Osteoblast (primary cell): ENCODE measurements around the gene SCARF1. TPM values are rescaled to one million over a fixed set of nuclear protein-coding genes. Genes with fewer than 3 reads are reported as not detected.

Experiments used
- DNase-seq: peaks from one replicate; pipeline ENCODE4 v3.0.0; 2011; ENCODE audit warnings: low spot score, mixed read lengths; ENCODE audit not compliant: insufficient read length; ENCODE audit errors: missing footprints
- H2AFZ ChIP-seq: 2 replicates; pipeline ENCODE4 v1.6.0; 2011; ENCODE audit warnings: mild to moderate bottlenecking, low read length
- H3K27ac ChIP-seq: 2 replicates; pipeline ENCODE4 v1.5.1; 2011; ENCODE audit warnings: mild to moderate bottlenecking, low read depth, low read length, moderate library complexity
- H3K27me3 ChIP-seq: 2 replicates; pipeline ENCODE4 v1.6.0; 2012; ENCODE audit warnings: mild to moderate bottlenecking, control low read depth, inconsistent platforms, low read length, moderate library complexity; ENCODE audit not compliant: insufficient read depth
- H3K36me3 ChIP-seq: 2 replicates; pipeline ENCODE4 v1.5.1; 2011; ENCODE audit warnings: mild to moderate bottlenecking, low read length, control low read depth, moderate library complexity; ENCODE audit not compliant: insufficient read depth
- H3K4me1 ChIP-seq: 2 replicates; pipeline ENCODE4 v1.5.1; 2011; ENCODE audit warnings: mild to moderate bottlenecking, low read length, control low read depth, moderate library complexity; ENCODE audit not compliant: insufficient read depth
- H3K4me2 ChIP-seq: 2 replicates; pipeline ENCODE4 v1.6.0; 2011; ENCODE audit warnings: mild to moderate bottlenecking, low read length; ENCODE audit not compliant: insufficient read depth
- H3K4me3 ChIP-seq: fragments of 200-600 bp; sonication (generic); 3 replicates; pipeline ENCODE4 v1.5.1; 2012; ENCODE audit warnings: mild to moderate bottlenecking, low read length, inconsistent platforms; ENCODE audit not compliant: insufficient read depth
- H3K79me2 ChIP-seq: 2 replicates; pipeline ENCODE4 v1.6.0; 2012; ENCODE audit warnings: mild to moderate bottlenecking, low read length, control low read depth, inconsistent platforms; ENCODE audit not compliant: insufficient read depth
- H3K9me3 ChIP-seq: 2 replicates; pipeline ENCODE4 v1.5.1; 2011; ENCODE audit warnings: low read depth, low read length, control low read depth
- H4K20me1 ChIP-seq: 2 replicates; pipeline ENCODE4 v1.6.0; 2012; ENCODE audit warnings: mild to moderate bottlenecking, low read length, control low read depth; ENCODE audit not compliant: insufficient read depth
- total RNA-seq: library from RNA; depleted of rRNA; stranded (reverse); fragments of >200 nt; gene quantifications from 2 replicates; pipeline ENCODE4 v1.2.3, GENCODE V29; 2012
- TF ChIP-seq, protein P1 (sequence below): IDR thresholded peaks from 2 replicates; pipeline ENCODE4 v1.5.1; 2011; ENCODE audit warnings: mild to moderate bottlenecking, low read depth, low read length, moderate library complexity; ENCODE audit errors: extremely low read depth

SCARF1 gene
- total RNA-seq, 1 donor = 1.4 TPM

DNA sequence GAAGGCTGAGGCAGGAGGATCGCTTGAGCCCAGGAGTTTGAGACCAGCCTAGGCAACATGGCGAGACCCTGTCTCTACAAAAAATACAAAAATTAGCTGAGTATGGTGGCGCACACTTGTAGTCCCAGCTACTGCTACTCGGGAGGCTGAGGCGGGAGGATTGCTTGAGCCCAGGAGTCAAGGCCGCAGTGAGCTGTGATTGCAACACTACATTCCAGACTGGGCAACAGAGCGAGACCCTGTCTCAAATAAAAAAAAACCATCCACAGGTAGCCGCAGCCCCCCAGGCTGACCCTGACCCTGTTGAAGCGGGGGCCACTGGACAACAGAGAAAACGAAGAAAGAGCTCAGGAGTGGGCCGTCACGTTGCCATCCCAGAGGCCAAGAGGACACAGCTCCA lies 20.9 kb downstream of the SCARF1 start:
- Histone ChIP-seq H3K9me3 (no peaks in the 10 kb centered on the region), H3K4me2 (no peak overlapping the region), H3K79me2 (peaks cover 3% of the 10 kb centered on the region), H3K27ac (no peak overlapping the region), H3K4me3 (no peak overlapping the region), H3K4me1 (peaks cover 13% of the 10 kb centered on the region), H2AFZ (no peak overlapping the region), H4K20me1 (peaks cover 26% of the 10 kb centered on the region), H3K27me3 (no peaks in the 10 kb centered on the region), H3K36me3 (peaks cover 6% of the 10 kb centered on the region)
- TF ChIP-seq, protein P1, sequence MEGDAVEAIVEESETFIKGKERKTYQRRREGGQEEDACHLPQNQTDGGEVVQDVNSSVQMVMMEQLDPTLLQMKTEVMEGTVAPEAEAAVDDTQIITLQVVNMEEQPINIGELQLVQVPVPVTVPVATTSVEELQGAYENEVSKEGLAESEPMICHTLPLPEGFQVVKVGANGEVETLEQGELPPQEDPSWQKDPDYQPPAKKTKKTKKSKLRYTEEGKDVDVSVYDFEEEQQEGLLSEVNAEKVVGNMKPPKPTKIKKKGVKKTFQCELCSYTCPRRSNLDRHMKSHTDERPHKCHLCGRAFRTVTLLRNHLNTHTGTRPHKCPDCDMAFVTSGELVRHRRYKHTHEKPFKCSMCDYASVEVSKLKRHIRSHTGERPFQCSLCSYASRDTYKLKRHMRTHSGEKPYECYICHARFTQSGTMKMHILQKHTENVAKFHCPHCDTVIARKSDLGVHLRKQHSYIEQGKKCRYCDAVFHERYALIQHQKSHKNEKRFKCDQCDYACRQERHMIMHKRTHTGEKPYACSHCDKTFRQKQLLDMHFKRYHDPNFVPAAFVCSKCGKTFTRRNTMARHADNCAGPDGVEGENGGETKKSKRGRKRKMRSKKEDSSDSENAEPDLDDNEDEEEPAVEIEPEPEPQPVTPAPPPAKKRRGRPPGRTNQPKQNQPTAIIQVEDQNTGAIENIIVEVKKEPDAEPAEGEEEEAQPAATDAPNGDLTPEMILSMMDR = no peak
- no peak for DNase-seq

DNA sequence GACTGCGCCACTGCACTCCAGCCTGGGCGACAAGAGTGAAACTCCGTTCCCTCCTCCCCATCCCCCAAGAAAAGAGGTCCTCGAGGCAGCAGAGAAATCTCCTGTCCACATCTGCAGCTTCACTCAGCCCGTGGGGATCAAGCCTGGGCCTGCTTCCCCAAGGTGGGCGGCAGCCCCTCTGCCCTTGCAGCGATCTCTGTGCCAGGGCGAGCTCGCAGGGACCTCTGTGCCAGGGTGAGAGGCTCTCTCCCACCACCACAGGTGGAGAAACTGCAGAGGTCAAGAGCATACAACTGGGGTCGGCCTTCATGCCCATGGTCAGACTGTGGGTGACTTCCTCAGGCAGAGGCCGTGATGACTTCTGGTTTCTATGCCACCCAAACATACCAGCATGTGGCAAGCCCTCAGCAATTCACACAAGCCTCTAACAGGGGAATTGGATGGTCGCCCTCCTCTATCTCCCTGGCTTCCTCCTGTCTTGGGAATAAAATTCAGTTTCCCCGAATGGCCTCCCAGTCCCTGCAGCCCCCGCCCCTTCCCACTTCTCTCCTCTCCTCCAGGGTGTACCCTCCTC lies 22.4 kb downstream of the SCARF1 start:
- no peaks in the 10 kb centered on the region for H3K9me3 ChIP-seq
- peak; percentile 71 for DNase-seq
- TF ChIP-seq, protein P1 = no peak

DNA sequence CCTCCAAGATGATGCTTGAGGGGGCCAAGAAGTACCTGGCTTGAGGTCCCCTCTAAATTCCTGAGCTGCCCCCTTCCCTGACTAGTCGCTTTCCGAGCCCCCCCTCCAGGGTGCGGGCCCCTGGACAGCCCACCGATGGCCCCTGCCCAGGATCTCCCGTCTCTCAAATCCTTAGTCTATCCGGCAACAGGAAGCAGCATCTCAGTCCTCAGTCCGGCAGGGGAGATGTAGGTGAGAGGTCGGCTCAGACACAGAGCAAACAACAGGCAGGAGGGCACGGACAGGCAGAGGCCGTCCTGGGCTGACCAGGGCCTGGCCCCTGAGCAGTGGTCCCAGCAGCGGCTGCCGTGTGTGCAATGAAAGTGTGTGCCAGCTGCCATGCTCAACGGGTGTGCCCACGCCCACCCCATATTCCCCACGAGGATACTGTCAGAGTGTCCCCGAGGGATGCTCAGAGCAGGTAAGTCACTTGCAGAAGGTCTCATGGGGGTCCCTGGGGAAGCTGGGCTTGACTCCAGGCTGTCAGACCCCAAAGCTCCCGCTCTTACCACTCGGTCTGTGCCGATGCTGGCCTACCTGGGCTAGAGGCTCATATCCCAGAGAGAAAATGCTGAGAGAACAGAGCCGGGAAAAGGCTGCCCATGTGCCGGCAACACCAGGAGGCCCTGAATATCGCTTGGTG lies 24.1 kb downstream of the SCARF1 start:
- TF ChIP-seq, protein P1 = no peak
- no peak overlapping the region for H2AFZ ChIP-seq
- peaks cover 15% of the 10 kb centered on the region for H3K36me3 ChIP-seq

More for the DNA sequence above, 22.4 kb downstream of the SCARF1 start:
- peaks cover 9% of the 10 kb centered on the region for H3K4me1 ChIP-seq
- H2AFZ ChIP-seq = no peak overlapping the region
- peaks cover 29% of the 10 kb centered on the region for H4K20me1 ChIP-seq
- no peak overlapping the region for H3K4me3 ChIP-seq
- H3K36me3 ChIP-seq = peaks cover 10% of the 10 kb centered on the region
- H3K4me2 ChIP-seq = no peak overlapping the region
- no peaks in the 10 kb centered on the region for H3K27me3 ChIP-seq
- H3K79me2 ChIP-seq = peaks cover 3% of the 10 kb centered on the region
- H3K27ac ChIP-seq = no peak overlapping the region

DNA sequence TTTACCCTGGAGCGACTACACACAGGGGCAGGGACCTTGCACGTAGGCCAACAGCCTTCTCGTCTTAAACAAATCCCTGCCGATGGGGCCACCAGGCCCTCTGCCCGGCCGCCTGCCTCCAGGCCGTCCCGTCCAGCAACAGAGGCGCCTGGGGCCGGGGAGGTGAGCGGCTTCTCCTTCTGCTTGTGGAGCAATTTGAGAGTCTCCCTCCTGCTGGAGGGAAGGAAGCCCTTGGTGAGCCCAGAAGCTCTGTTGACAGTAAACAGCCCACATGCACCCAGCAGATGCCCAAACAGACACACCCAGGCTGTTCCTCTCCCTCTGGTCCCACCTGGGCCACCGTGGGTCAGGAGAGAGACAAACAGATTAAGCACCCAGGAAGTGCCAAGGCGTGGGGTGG lies 25.0 kb downstream of the SCARF1 start:
- Histone ChIP-seq H3K27ac (no peak overlapping the region), H3K4me1 (peaks cover 4% of the 10 kb centered on the region), H3K4me2 (no peak overlapping the region), H3K4me3 (no peak overlapping the region), H3K36me3 (peaks cover 17% of the 10 kb centered on the region), H3K27me3 (no peaks in the 10 kb centered on the region), H3K79me2 (no peaks in the 10 kb centered on the region), H2AFZ (no peak overlapping the region), H4K20me1 (peaks cover 15% of the 10 kb centered on the region), H3K9me3 (no peaks in the 10 kb centered on the region)
- DNase-seq = peak; percentile 47
- TF ChIP-seq, protein P1 = no peak

More for the DNA sequence above, 24.1 kb downstream of the SCARF1 start:
- Histone ChIP-seq H4K20me1 (peaks cover 20% of the 10 kb centered on the region), H3K4me1 (peaks cover 4% of the 10 kb centered on the region), H3K9me3 (no peaks in the 10 kb centered on the region), H3K27ac (no peak overlapping the region), H3K4me2 (no peak overlapping the region), H3K79me2 (no peaks in the 10 kb centered on the region), H3K27me3 (no peaks in the 10 kb centered on the region), H3K4me3 (no peak overlapping the region)
- peak; percentile 50 for DNase-seq
